IMR-90 (cell line): ENCODE data around the gene STRN4. TPM values are rescaled to one million over a fixed set of nuclear protein-coding genes. Genes with fewer than 3 reads are reported as not detected.
A peak's percentile ranks its signal among the peaks of the same experiment; 100 is the strongest.

Experiments
- ATAC-seq: fragments of 200-7000 bp; cut with Tn5 transposase; 2 replicates; pipeline ENCODE4 v1.9.1; 2020; ENCODE audit warnings: low read depth, mild to moderate bottlenecking, moderate library complexity
- BruUV-seq: library from RNA; stranded (reverse); fragments of 400-500 nt; replicated peaks from 2 replicates; lab custom pipeline; 2021; lab: Mats Ljungman, UMichigan
- CTCF ChIA-PET: fragments of 300-600 bp; formaldehyde crosslinking; extraction: SDS; loops from one replicate; lab custom pipeline; 2021; ENCODE audit warnings: antibody characterized with exemption; lab: Yijun Ruan, JAX
- POLR2A ChIA-PET: fragments of 300-600 bp; sonication (Branson Sonifier 250); formaldehyde crosslinking; loops from one replicate; lab custom pipeline; 2022; ENCODE audit warnings: antibody characterized with exemption; ENCODE audit not compliant: unreplicated experiment; lab: Charles Lee
- DNase-seq: peaks from one replicate; pipeline ENCODE4 v3.0.0; 2013
- H2AFZ ChIP-seq: replicated peaks from 2 replicates; pipeline ENCODE3; 2013; ENCODE audit warnings: low read length, mild to moderate bottlenecking; ENCODE audit not compliant: poor library complexity
- H2AK5ac ChIP-seq: 2 replicates; pipeline ENCODE4 v1.6.1; 2013; ENCODE audit warnings: low read depth, low read length, inconsistent platforms
- H2AK9ac ChIP-seq: replicated peaks from 2 replicates; pipeline ENCODE3; 2013; ENCODE audit warnings: mild to moderate bottlenecking, low read depth, low read length, moderate library complexity; ENCODE audit not compliant: poor library complexity
- H2BK120ac ChIP-seq: 2 replicates; pipeline ENCODE4 v1.6.1; 2013; ENCODE audit warnings: low read depth, low read length, inconsistent platforms
- H2BK15ac ChIP-seq: 3 replicates; pipeline ENCODE4 v1.6.1; 2013; ENCODE audit warnings: low read depth, low read length, inconsistent platforms
- H2BK20ac ChIP-seq: 2 replicates; pipeline ENCODE4 v1.6.1; 2013; ENCODE audit warnings: low read depth, mild to moderate bottlenecking, inconsistent platforms, low read length, moderate library complexity
- H2BK5ac ChIP-seq: 2 replicates; pipeline ENCODE4 v1.6.1; 2013; ENCODE audit warnings: mild to moderate bottlenecking, low read depth, low read length, inconsistent platforms; ENCODE audit not compliant: poor library complexity, severe bottlenecking
- H3K14ac ChIP-seq: replicated peaks from 2 replicates; pipeline ENCODE4 v1.6.1; 2013; ENCODE audit warnings: low read depth, low read length, inconsistent platforms
- H3K18ac ChIP-seq: 2 replicates; pipeline ENCODE4 v1.6.1; 2013; ENCODE audit warnings: low read depth, low read length, control low read depth
- H3K23ac ChIP-seq: 2 replicates; pipeline ENCODE4 v1.6.1; 2013; ENCODE audit warnings: low read depth, low read length, inconsistent platforms
- H3K27ac ChIP-seq: 2 replicates; pipeline ENCODE4 v1.5.1; 2013; ENCODE audit warnings: mild to moderate bottlenecking, control low read depth, low read length; ENCODE audit not compliant: insufficient read depth
- H3K27me3 ChIP-seq: 2 replicates; pipeline ENCODE4 v1.6.1; 2013; ENCODE audit warnings: low read length; ENCODE audit not compliant: control insufficient read depth, insufficient read depth
- H3K36me3 ChIP-seq: 2 replicates; pipeline ENCODE4 v1.6.1; 2013; ENCODE audit warnings: low read length, mixed read lengths; ENCODE audit not compliant: control insufficient read depth, insufficient read depth
- H3K4ac ChIP-seq: 2 replicates; pipeline ENCODE4 v1.6.1; 2013; ENCODE audit warnings: low read depth, low read length, inconsistent platforms
- H3K4me1 ChIP-seq: 2 replicates; pipeline ENCODE4 v1.6.1; 2013; ENCODE audit warnings: low read length, mixed read lengths; ENCODE audit not compliant: control insufficient read depth, insufficient read depth
- H3K4me2 ChIP-seq: 2 replicates; pipeline ENCODE4 v1.6.1; 2013; ENCODE audit warnings: low read depth, mild to moderate bottlenecking, control low read depth, low read length, moderate library complexity
- H3K4me3 ChIP-seq: 2 replicates; pipeline ENCODE4 v1.5.1; 2013; ENCODE audit warnings: low read depth, mild to moderate bottlenecking, control low read depth, low read length, moderate library complexity; ENCODE audit not compliant: insufficient read depth
- H3K56ac ChIP-seq: 2 replicates; pipeline ENCODE4 v1.6.1; 2013; ENCODE audit warnings: low read length, inconsistent platforms; ENCODE audit not compliant: insufficient read depth; ENCODE audit errors: extremely low read depth
- H3K79me1 ChIP-seq, 2 experiments: 2 replicates each; pipeline ENCODE4 v1.6.1; 2013; ENCODE audit warnings: low read length in 2 of 2, inconsistent platforms in 1 of 2, low read depth in 1 of 2
- H3K9ac ChIP-seq: 2 replicates; pipeline ENCODE4 v1.6.1; 2013; ENCODE audit warnings: low read depth, low read length, control low read depth
- H3K9me1 ChIP-seq: 2 replicates; pipeline ENCODE4 v1.6.1; 2013; ENCODE audit warnings: low read length, inconsistent platforms; ENCODE audit not compliant: insufficient read depth
- H3K9me3 ChIP-seq: 2 replicates; pipeline ENCODE4 v1.6.1; 2013; ENCODE audit warnings: low read length; ENCODE audit not compliant: control insufficient read depth, insufficient read depth
- H4K20me1 ChIP-seq: 2 replicates; pipeline ENCODE4 v1.6.1; 2013; ENCODE audit warnings: low read length, inconsistent platforms; ENCODE audit not compliant: insufficient read depth
- H4K5ac ChIP-seq: 2 replicates; pipeline ENCODE4 v1.6.1; 2013; ENCODE audit warnings: mild to moderate bottlenecking, low read depth, low read length, control low read depth
- H4K8ac ChIP-seq, 2 experiments: 2 replicates each; pipeline ENCODE4 v1.6.1; 2013; ENCODE audit warnings: low read depth in 2 of 2, low read length in 2 of 2, control low read depth in 1 of 2, inconsistent platforms in 1 of 2
- H4K91ac ChIP-seq: 2 replicates; pipeline ENCODE4 v1.6.1; 2013; ENCODE audit warnings: low read depth, low read length, inconsistent platforms; ENCODE audit not compliant: insufficient read depth
- BHLHE40 ChIP-seq: fragments of 150-350 bp; IDR thresholded peaks from 2 replicates; pipeline ENCODE4 v1.6.1; 2016; ENCODE audit warnings: mild to moderate bottlenecking, low read depth, low read length
- CEBPB ChIP-seq: IDR thresholded peaks from 2 replicates; pipeline ENCODE4 v1.6.1; 2012; ENCODE audit warnings: low read depth, low read length, improper control_type of control experiment
- CHD1 ChIP-seq: IDR thresholded peaks from 2 replicates; pipeline ENCODE4 v1.6.1; 2012; ENCODE audit warnings: low read depth, low read length, improper control_type of control experiment
- CTCF ChIP-seq: conservative IDR thresholded peaks from 2 replicates; pipeline ENCODE4 v1.5.1; 2012; ENCODE audit warnings: mild to moderate bottlenecking, low read depth, low read length, improper control_type of control experiment
- FOS ChIP-seq: fragments of 150-350 bp; IDR thresholded peaks from 2 replicates; pipeline ENCODE4 v1.6.1; 2016; ENCODE audit warnings: low read depth, low read length
- MAFK ChIP-seq: IDR thresholded peaks from 2 replicates; pipeline ENCODE4 v1.6.1; 2012; ENCODE audit warnings: low read depth, low read length, improper control_type of control experiment
- MAZ ChIP-seq: IDR thresholded peaks from 2 replicates; pipeline ENCODE4 v1.6.1; 2012; ENCODE audit warnings: low read depth, mild to moderate bottlenecking, low read length, improper control_type of control experiment, moderate library complexity, borderline replicate concordance
- NFE2L2 ChIP-seq: fragments of 150-350 bp; IDR thresholded peaks from 2 replicates; pipeline ENCODE4 v1.6.1; 2016; ENCODE audit warnings: low read depth, mild to moderate bottlenecking, low read length
- POLR2A ChIP-seq: IDR thresholded peaks from 2 replicates; pipeline ENCODE4 v1.6.1; 2012; ENCODE audit warnings: mild to moderate bottlenecking, low read depth, low read length
- RAD21 ChIP-seq: IDR thresholded peaks from 2 replicates; pipeline ENCODE4 v1.6.1; 2012; ENCODE audit warnings: low read length, improper control_type of control experiment
- RCOR1 ChIP-seq: IDR thresholded peaks from 2 replicates; pipeline ENCODE4 v1.6.1; 2012; ENCODE audit warnings: mild to moderate bottlenecking, low read length, improper control_type of control experiment; ENCODE audit not compliant: insufficient replicate concordance
- RFX5 ChIP-seq: IDR thresholded peaks from 2 replicates; pipeline ENCODE4 v1.8.0; 2012; ENCODE audit warnings: low read depth, mild to moderate bottlenecking, low read length, moderate library complexity
- SMC3 ChIP-seq: fragments of 150-350 bp; IDR thresholded peaks from 2 replicates; pipeline ENCODE4 v1.6.1; 2016; ENCODE audit warnings: low read depth, mild to moderate bottlenecking, antibody characterized with exemption, low read length, moderate library complexity
- WGBS, 2 experiments: methylation state at CpG; one replicate each; pipeline versions ENCODE4 v1.1.5 to v1.1.7; 2013; ENCODE audit warnings: missing lambda C conversion rate in 2 of 2; ENCODE audit not compliant: insufficient read length in 1 of 2; ENCODE audit errors: extremely low coverage in 2 of 2; 5-methylcytosine and 5-hydroxymethylcytosine counted together
- dilution Hi-C: fragments of 300-500 bp; cut with HindIII; formaldehyde crosslinking; loops from one replicate; pipeline ENCODE4 v1.14.3; 2018; ENCODE audit warnings: low sequenced_read_pairs; ENCODE audit not compliant: unreplicated experiment
- in situ Hi-C: fragments of 300-500 bp; cut with MboI; formaldehyde crosslinking; loops from 3 replicates; pipeline ENCODE4 v1.14.3; 2019; ENCODE audit warnings: low sequenced_read_pairs, inconsistent platforms, mixed read lengths
- intact Hi-C: fragments of 100-400 bp; cut with micrococcal nuclease; formaldehyde crosslinking; loops from 2 replicates; pipeline ENCODE4 v1.10.0; 2022
- polyA plus RNA-seq, 3 experiments: library from polyadenylated mRNA; depleted of rRNA; stranded (reverse); fragments of >200 nt; gene quantifications; 2 replicates each; pipeline ENCODE4 v1.2.3, GENCODE V29; 2012; ENCODE audit warnings: low replicate concordance in 1 of 3
- total RNA-seq: library from RNA; depleted of rRNA; stranded (reverse); fragments of >200 nt; gene quantifications from 2 replicates; pipeline ENCODE4 v1.2.3, GENCODE V29; 2012
- TF ChIP-seq, protein P1 (sequence below): fragments of 150-350 bp; IDR thresholded peaks from 2 replicates; pipeline ENCODE4 v1.6.1; 2017; ENCODE audit warnings: mild to moderate bottlenecking, antibody characterized with exemption, low read length, low read depth

Gene STRN4
- total and polyA plus RNA-seq, 2 of the 4 experiments (the other 2 are of a cell fraction): 36.7 to 112 TPM

- TF ChIP-seq FOS: peak; percentile 75; the same call in 1 of the 2 replicates
Observed at GRCh38 chr19:46786236-46787039, 40.2 kb upstream of the STRN4 start (continued).

- peak overlapping the region; percentile 96 for H3K23ac ChIP-seq
- peaks cover 37% of the 10 kb centered on the region for H3K36me3 ChIP-seq
- H3K18ac ChIP-seq: peak overlapping the region; percentile 76
- DNase-seq (no peak), ATAC-seq (no peak)
- H3K4ac ChIP-seq: peak overlapping the region; percentile 87
- peak overlapping the region; percentile 66 for H2BK120ac ChIP-seq
- peak overlapping the region; percentile 82 for H3K4me2 ChIP-seq
- in situ Hi-C loops: loop anchor here (10.0 kb wide), 1 partner anchor 59 kb away; no protein-coding TSS in a partner anchor
- H3K79me1 ChIP-seq: peaks cover 18 to 59% of the 10 kb centered on the region in 2 experiments; a peak in 3 of 4 replicates
- no TSS peak for BruUV-seq
- ChIA-PET POLR2A (interaction anchor here (1.0 kb wide), 1 partner anchor 65 kb away, joined by 3 read pairs; the partner anchor contains the start of gene AP2S1), CTCF (interaction anchor here (0.6 kb wide), 1 partner anchor 303 kb away, joined by 3 read pairs; no protein-coding TSS in a partner anchor)
- H2AFZ ChIP-seq: peak overlapping the region; percentile 48
- peak overlapping the region; percentile 45 for H4K5ac ChIP-seq
- peaks cover 61% of the 10 kb centered on the region for H4K20me1 ChIP-seq
- peak overlapping the region; percentile 4 to 89; a peak in 3 of 4 replicates for H4K8ac ChIP-seq
- intact Hi-C loops: no loop called here
- H2BK20ac ChIP-seq: peak overlapping the region; percentile 51
- H4K91ac ChIP-seq: peak overlapping the region; percentile 73
- H3K9me3 ChIP-seq: no peaks in the 10 kb centered on the region
- H3K9me1 ChIP-seq: peaks cover 7% of the 10 kb centered on the region; the same call in 1 of the 2 replicates
- H3K27ac ChIP-seq: peak overlapping the region; percentile 84
- H3K14ac ChIP-seq: peak overlapping the region; percentile 90
- H3K4me1 ChIP-seq: peaks cover 11% of the 10 kb centered on the region
- peak overlapping the region; percentile 98 for H3K56ac ChIP-seq
- H3K27me3 ChIP-seq: no peaks in the 10 kb centered on the region
- WGBS, 2 experiments: 8% methylated on average over 4 of the region's 4 CpGs; no CpG with 5 or more reads in 1 of the 2 experiments
- H3K4me3 ChIP-seq: peak overlapping the region; percentile 97
- H2AK5ac ChIP-seq: peak overlapping the region; percentile 75
- H2BK5ac ChIP-seq: peak overlapping the region; percentile 73
- H2AK9ac ChIP-seq: peak overlapping the region; percentile 100
- dilution Hi-C loops: no loop called here
- H2BK15ac ChIP-seq: peak overlapping the region; percentile 4; the same call in 1 of the 3 replicates
- H3K9ac ChIP-seq: peak overlapping the region; percentile 99
- no peak for TF ChIP-seq MAFK
- no peak for TF ChIP-seq RFX5
- TF ChIP-seq, protein P1, sequence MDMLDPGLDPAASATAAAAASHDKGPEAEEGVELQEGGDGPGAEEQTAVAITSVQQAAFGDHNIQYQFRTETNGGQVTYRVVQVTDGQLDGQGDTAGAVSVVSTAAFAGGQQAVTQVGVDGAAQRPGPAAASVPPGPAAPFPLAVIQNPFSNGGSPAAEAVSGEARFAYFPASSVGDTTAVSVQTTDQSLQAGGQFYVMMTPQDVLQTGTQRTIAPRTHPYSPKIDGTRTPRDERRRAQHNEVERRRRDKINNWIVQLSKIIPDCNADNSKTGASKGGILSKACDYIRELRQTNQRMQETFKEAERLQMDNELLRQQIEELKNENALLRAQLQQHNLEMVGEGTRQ: no peak
- TF ChIP-seq RCOR1: no peak
- no peak for TF ChIP-seq MAZ
- TF ChIP-seq RAD21: no peak
- no peak for TF ChIP-seq NFE2L2
- TF ChIP-seq CHD1: no peak
- no peak for TF ChIP-seq CTCF
- TF ChIP-seq SMC3: no peak
- no peak for TF ChIP-seq FOS
- TF ChIP-seq POLR2A: no peak
- TF ChIP-seq BHLHE40: no peak
- TF ChIP-seq CEBPB: no peak
Observed at GRCh38 chr19:46785980-46786235, 39.7 kb upstream of the STRN4 start.
